HUES48 (cell line): ENCODE measurements around the gene ARHGEF4.

ENCODE experiments used
- H3K27ac ChIP-seq: one replicate; pipeline ENCODE4 v1.7.0; 2013; ENCODE audit warnings: low read depth, low read length, inconsistent platforms
- H3K27me3 ChIP-seq: 2 replicates; pipeline ENCODE4 v1.6.1; 2013; ENCODE audit warnings: mild to moderate bottlenecking, low read length; ENCODE audit not compliant: control insufficient read depth, insufficient read depth
- H3K36me3 ChIP-seq: 2 replicates; pipeline ENCODE4 v1.6.1; 2013; ENCODE audit warnings: low read length; ENCODE audit not compliant: control insufficient read depth, insufficient read depth
- H3K4me1 ChIP-seq: 2 replicates; pipeline ENCODE4 v1.6.1; 2013; ENCODE audit warnings: mild to moderate bottlenecking, low read length; ENCODE audit not compliant: control insufficient read depth, insufficient read depth
- H3K4me3 ChIP-seq: 2 replicates; pipeline ENCODE4 v1.5.1; 2013; ENCODE audit warnings: mild to moderate bottlenecking, low read depth, low read length
- H3K9ac ChIP-seq: 2 replicates; pipeline ENCODE4 v1.6.1; 2013; ENCODE audit warnings: mild to moderate bottlenecking, low read depth, low read length, moderate library complexity
- H3K9me3 ChIP-seq: 2 replicates; pipeline ENCODE4 v1.6.1; 2013; ENCODE audit warnings: low read length; ENCODE audit not compliant: control insufficient read depth, insufficient read depth

The ARHGEF4 gene

GRCh38 chr2:131036269-131036668, 199.6 kb downstream of the ARHGEF4 start:
- Histone ChIP-seq H3K27me3 (peaks cover 36% of the 10 kb centered on the region), H3K4me1 (peaks cover 10% of the 10 kb centered on the region; the same call in 1 of the 2 replicates), H3K9ac (no peak overlapping the region), H3K9me3 (no peaks in the 10 kb centered on the region), H3K4me3 (no peak overlapping the region), H3K36me3 (no peaks in the 10 kb centered on the region), H3K27ac (no peak overlapping the region)

- peaks cover 10% of the 10 kb centered on the region; the same call in 1 of the 2 replicates for H3K4me1 ChIP-seq
- H3K27ac ChIP-seq: no peak overlapping the region
- no peak overlapping the region for H3K9ac ChIP-seq
- H3K27me3 ChIP-seq: peaks cover 36% of the 10 kb centered on the region
- H3K36me3 ChIP-seq: no peaks in the 10 kb centered on the region
- H3K9me3 ChIP-seq: no peaks in the 10 kb centered on the region
- H3K4me3 ChIP-seq: no peak overlapping the region
Observed at GRCh38 chr2:131036696-131037397, 200.1 kb downstream of the ARHGEF4 start.

GRCh38 chr2:131037398-131038257, 200.9 kb downstream of the ARHGEF4 start:
- H3K9ac ChIP-seq: no peak overlapping the region
- peaks cover 10% of the 10 kb centered on the region; the same call in 1 of the 2 replicates for H3K4me1 ChIP-seq
- peaks cover 36% of the 10 kb centered on the region for H3K27me3 ChIP-seq
- H3K36me3 ChIP-seq: no peaks in the 10 kb centered on the region
- H3K27ac ChIP-seq: no peak overlapping the region
- no peaks in the 10 kb centered on the region for H3K9me3 ChIP-seq
- H3K4me3 ChIP-seq: no peak overlapping the region

GRCh38 chr2:131038258-131039100, 201.8 kb downstream of the ARHGEF4 start:
- no peaks in the 10 kb centered on the region for H3K36me3 ChIP-seq

GRCh38 chr2:131039101-131039440, 202.4 kb downstream of the ARHGEF4 start:
- H3K36me3 ChIP-seq: no peaks in the 10 kb centered on the region
- peaks cover 8% of the 10 kb centered on the region; the same call in 1 of the 2 replicates for H3K4me1 ChIP-seq
- H3K9me3 ChIP-seq: no peaks in the 10 kb centered on the region
- H3K4me3 ChIP-seq: no peak overlapping the region
- H3K27me3 ChIP-seq: peaks cover 24% of the 10 kb centered on the region
- no peak overlapping the region for H3K27ac ChIP-seq
- H3K9ac ChIP-seq: no peak overlapping the region

More at GRCh38 chr2:131038258-131039100, 201.8 kb downstream of the ARHGEF4 start:
- H3K27ac ChIP-seq: no peak overlapping the region
- H3K27me3 ChIP-seq: peaks cover 30% of the 10 kb centered on the region
- H3K4me3 ChIP-seq: no peak overlapping the region
- no peaks in the 10 kb centered on the region for H3K9me3 ChIP-seq
- no peak overlapping the region for H3K9ac ChIP-seq
- peaks cover 10% of the 10 kb centered on the region; the same call in 1 of the 2 replicates for H3K4me1 ChIP-seq

GRCh38 chr2:131039535-131039907, 202.8 kb downstream of the ARHGEF4 start:
- H3K27ac ChIP-seq: no peak overlapping the region
- H3K27me3 ChIP-seq: peaks cover 19% of the 10 kb centered on the region
- H3K36me3 ChIP-seq: no peaks in the 10 kb centered on the region
- H3K9me3 ChIP-seq: no peaks in the 10 kb centered on the region
- peaks cover 4% of the 10 kb centered on the region; the same call in 1 of the 2 replicates for H3K4me1 ChIP-seq
- H3K4me3 ChIP-seq: no peak overlapping the region
- H3K9ac ChIP-seq: no peak overlapping the region

GRCh38 chr2:131039908-131040660, 203.4 kb downstream of the ARHGEF4 start:
- peaks cover 4% of the 10 kb centered on the region; the same call in 1 of the 2 replicates for H3K4me1 ChIP-seq
- H3K9ac ChIP-seq: no peak overlapping the region
- no peaks in the 10 kb centered on the region for H3K9me3 ChIP-seq
- peaks cover 16% of the 10 kb centered on the region for H3K27me3 ChIP-seq
- no peak overlapping the region for H3K27ac ChIP-seq
- no peaks in the 10 kb centered on the region for H3K36me3 ChIP-seq
- H3K4me3 ChIP-seq: no peak overlapping the region

- Histone ChIP-seq H3K9me3 (no peaks in the 10 kb centered on the region), H3K4me3 (no peak overlapping the region), H3K36me3 (no peaks in the 10 kb centered on the region), H3K9ac (no peak overlapping the region), H3K4me1 (peaks cover 1% of the 10 kb centered on the region; the same call in 1 of the 2 replicates), H3K27ac (no peak overlapping the region), H3K27me3 (peaks cover 9% of the 10 kb centered on the region)
Observed at GRCh38 chr2:131040661-131041401, 204.1 kb downstream of the ARHGEF4 start.

GRCh38 chr2:131041402-131042147, 204.9 kb downstream of the ARHGEF4 start:
- Histone ChIP-seq H3K9ac (no peak overlapping the region), H3K27ac (no peak overlapping the region)

More at GRCh38 chr2:131041402-131042147, 204.9 kb downstream of the ARHGEF4 start:
- Histone ChIP-seq H3K9me3 (no peaks in the 10 kb centered on the region), H3K4me1 (no peaks in the 10 kb centered on the region), H3K27me3 (0 out of 2 replicates have a peak, but pooled peaks cover 2% of the 10 kb centered on the region), H3K36me3 (peaks cover 2% of the 10 kb centered on the region; the same call in 1 of the 2 replicates), H3K4me3 (no peak overlapping the region)
